HG03575 (cell line): ENCODE results near the gene DLST.
"Not testable (repeated sequence)": the region's sequence is repeated elsewhere in the genome, so short reads cannot be mapped to it uniquely, and the experiment has no call there.

ENCODE experiments used
- ATAC-seq: cut with Tn5 transposase; IDR thresholded peaks from one replicate; pipeline ENCODE4 v1.9.1; 2021; ENCODE audit not compliant: unreplicated experiment, insufficient number of reproducible peaks, low FRiP score; ENCODE audit errors: extremely low read depth

Gene DLST

DNA sequence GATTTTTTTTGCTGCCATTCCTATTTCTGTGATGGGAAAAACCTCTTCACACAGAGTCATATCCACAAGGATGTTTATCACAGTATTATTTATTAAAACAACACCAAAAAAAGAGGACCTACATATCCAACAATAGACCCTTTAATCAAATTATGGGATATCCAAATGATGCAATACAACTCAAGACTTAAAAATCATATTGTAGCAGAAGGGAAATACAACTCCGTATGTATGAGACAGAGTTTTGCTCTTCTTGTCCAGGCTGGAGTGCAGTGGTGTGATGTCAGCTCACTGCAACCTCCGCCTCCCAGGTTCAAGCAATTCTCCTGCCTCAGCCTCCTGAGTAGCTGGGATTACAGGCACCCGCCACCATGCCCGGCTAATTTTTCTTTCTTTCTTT, 51.2 kb downstream of the DLST start:
- ATAC-seq: not testable (repeated sequence)

DNA sequence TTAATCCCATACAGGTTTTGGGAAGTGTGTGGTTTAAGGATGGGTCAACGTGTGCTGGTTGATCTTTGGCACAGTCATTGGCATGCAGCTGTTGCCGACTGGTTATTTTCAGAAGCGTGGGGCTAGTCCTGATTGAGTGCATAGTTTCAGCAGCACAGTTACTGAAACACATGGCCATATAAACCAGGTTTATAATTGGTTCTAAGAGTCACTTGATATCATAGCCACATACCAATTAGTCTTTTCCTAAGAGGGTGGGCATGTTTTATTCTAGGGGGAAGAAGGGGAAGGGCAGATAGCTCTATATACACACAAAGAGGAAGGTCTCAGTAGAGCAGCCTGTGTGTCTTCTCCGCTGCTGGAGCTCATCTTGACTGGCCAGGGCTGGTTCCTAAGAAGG, 52.3 kb downstream of the DLST start:
- ATAC-seq: no peak

DNA sequence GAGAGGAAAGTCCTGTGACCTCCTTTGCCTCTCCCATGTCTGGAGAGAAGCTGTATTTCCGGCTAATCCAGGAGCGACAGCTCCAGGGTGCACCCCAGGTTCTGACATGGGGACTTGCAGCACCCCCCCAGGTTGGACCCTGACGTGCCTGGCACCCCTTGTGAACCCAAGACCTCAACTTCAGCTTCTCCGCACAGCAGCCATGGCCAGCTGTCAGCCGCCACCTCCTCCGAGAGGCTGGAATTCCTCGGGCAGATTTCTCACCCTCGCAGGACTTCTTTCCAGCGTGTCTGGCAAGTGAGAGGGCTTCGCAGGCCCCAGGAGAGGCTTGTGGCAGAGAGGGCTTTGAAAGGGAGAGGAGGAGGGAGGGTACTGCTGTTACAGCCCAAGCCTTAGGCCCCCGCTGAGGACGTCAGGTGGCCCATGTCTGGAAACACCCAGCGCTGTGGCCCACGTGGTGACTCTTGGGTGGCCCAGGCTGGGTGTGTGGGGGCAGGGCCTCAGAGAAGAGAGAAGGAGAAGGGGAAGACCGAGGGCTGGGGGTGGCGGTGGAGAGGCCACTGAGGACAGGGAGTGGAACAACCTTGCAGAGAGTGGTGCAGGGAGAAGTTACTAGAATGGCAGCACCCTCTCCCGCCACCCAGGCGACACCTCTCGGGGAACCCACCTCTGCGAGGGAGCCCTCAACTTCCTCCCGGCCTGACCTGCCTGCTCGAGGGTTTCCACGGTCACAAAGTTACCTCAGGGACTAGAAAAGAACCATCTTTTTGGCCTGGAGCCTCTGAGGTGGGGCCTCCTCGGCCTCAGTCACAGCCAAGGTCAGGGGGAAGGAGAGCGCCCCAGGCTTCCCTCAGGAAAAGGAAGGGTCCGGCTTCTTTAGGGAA, 53.0 kb downstream of the DLST start:
- no peak for ATAC-seq

DNA sequence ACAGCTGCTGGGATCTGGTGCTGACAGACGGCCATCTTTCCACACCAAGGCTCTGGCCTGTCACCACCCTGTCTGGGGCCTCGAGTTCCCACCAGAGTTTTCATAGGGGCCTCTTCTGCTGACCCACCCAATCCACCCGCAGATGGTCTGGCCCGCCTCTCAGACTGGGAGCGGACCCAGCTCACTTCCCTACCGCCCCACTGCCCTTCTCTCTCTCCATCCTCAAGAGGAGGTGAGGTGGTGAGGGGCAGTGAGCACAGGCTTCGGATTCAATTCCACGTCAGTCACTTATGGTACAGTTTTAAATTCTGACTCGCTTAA, 53.6 kb downstream of the DLST start:
- no peak for ATAC-seq

DNA sequence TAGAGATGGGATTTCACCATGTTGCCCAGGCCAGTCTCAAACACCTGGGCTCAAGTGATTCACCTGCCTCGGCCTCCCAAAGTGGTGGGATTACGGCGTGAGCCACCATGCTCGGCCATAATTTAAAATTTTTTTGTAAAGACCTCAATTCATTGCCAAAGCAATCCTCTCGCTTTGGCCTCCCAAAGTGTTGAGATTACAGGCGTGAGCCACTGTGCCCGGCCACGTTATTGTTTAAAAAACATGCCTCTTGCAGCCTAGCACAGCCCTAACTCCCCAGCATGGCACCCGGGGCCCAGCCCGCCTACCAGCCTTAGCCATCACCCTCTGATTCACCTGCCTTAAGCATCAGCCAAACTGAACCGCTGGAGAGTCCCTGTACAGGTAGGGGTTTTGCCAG, 54.4 kb downstream of the DLST start:
- no peak for ATAC-seq

DNA sequence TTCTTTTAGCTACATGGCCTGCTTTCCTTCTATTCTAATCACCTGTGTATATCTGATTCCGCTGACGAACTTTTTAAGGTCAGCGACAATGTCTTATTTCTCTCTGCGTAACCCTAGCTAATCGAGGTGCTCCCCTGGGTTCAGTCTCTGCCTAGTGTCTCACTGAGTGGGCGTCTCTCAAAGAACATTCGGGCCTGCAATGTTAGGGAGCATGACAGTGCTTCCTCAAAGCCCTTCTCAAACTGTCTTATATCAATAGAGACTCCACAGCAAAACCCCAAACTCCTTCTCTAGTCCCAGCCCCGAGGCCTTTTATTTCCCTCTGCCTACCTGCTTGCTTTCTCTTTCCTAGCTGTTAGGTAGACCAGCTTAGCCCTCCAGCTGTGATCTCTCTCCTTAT, 55.0 kb downstream of the DLST start:
- no peak for ATAC-seq

DNA sequence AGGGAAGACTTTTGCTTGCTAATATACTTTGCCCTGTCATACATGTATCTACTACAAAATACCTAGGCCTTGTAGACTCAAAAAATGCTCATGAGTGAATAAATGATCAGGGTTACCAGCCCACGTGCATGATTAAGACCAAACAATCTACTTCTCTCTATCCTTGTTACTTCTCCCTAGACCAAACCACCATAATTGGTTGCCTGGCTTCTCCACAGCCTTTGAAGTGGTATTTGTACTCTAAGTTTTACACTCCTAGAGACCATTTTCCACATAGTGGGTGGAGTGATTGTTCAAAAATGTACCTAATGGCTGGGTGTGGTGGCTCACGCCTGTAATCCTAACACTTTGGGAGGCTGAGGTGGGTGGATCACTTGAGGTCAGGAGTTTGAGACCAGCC, 55.5 kb downstream of the DLST start:
- ATAC-seq: no peak

DNA sequence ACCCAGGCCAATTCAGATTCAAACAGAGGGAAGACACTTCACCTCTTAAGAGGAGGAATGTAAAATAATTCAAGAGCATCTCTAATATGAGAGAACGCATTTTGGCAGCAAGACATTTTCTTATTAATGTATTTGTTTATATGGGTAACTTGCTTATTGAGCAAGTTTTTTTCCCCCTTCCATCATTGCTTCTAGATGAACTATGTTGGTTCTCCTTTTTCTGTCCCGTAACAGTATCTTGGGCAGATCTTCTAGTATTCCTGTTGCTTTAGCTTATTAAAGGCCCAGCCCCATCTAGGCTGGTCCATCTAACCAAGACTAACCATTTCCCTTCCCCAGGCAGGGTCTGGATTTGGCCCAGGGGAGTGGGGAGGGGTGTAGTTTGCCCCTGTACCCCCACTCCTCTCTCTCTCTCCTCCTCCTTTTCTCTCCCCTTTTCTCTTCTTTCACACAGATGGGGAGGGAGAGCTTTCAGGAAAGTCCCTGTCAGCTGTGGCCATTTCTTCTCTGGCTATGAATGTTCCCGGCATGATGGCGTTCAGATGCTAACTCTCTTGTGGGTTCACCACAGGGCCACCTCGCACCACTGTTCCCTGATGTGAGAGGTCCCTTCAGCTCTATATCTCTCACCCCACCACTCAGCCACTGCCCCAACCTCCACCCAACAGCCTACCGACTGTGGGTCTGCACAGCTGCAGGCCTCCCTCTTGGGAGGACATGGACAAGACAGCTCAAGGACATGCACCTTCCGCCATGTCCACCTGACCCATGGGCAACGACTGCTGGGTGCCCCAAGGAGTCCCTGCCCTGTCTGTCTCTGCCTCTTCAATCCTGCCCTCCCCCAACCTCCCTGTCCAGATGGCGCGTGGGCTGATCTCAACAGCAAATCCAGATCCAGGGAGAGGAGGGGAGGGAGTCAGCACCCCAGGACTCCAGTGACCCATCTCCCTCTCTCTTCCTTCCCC, 57.1 kb downstream of the DLST start:
- ATAC-seq: no peak

DNA sequence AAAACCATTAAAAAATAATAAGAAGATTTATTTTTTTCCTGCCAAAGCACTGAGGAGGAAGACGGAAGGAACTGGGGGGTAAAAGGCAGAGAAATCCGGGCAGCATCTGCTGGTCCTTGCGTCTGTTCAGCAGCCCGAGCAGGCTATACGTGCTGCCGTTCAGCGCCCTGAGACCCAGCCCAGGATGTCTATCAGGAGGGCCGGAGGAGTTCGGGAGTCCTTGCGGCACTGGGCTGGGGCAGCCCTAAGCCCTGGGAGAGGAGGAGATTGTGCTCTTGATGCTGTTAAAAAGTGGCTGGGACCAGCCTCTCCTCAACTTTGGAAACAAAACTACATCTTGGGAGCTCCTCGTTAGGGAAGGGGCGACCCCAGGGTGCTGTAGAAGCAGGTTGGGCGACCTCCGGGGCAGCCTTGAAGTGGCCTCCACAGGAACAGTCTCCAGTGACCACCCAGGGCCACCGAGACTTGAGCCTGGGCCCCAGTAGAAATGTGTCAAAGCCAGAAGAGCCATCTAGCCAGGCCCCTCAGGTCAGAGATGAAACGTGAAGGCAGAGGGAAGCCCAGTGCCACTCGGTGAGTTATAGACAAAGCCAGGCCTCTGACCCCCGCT, 59.3 kb downstream of the DLST start:
- no peak for ATAC-seq

DNA sequence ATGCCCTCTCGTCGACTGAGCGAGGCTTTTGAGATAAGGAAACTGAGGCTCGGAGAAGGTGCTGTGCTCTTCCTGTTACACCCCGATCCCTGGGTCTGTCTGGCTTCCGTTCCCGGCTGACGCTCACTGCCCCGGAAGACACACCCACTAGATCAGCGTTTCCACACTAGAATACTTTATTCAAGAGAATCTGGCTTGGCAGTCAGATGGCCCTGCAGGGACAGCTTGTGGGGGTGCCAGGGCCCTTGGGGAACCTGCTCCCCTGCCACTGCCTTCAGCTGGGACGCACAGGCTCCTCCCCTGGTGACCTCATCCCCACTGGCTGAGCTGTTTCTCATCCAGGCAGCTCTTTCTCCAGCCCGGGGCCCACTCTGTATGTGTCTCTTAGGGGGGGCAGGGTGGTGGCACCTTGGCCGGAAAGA, 60.0 kb downstream of the DLST start:
- ATAC-seq: no peak

DNA sequence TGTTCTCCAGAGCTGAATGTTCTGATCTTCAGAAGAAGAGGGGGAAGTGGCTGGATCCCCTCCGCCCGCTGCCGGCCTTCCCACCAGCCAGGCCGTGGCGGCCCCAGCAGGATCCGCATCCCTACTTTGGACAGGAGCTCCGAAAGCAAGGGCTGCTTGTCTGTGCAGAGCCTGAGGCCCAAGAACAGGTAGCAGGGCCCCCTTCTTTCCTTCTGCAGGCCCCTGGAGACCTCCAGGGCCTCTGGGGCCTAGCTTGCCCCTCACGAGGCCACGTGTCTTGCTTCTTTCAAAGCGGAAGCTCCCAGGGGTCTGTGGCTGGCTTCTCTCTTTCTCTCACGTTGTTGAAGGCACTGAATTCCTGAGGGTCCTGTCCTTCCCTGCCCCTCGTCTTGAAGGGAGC, 60.5 kb downstream of the DLST start:
- ATAC-seq: no peak

DNA sequence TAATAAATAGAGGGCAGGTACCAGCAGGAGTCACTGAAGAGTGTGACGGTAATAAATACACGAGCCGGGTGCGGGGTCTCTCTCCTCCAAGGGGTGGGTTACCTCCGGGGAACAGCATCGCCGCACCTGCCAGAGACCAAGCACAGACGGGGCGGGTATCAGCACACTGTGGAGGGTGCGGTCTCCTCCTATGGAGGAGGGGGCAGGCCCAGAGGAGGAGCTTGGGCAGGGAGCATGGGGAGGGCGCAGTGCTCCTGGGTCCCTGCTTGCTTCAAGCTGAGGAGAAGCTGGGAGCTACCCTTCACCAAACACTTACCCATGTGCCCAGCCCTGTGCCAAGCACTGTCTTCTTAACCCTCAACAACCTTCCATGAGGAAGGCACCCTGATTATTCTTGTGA, 60.9 kb downstream of the DLST start:
- no peak for ATAC-seq

DNA sequence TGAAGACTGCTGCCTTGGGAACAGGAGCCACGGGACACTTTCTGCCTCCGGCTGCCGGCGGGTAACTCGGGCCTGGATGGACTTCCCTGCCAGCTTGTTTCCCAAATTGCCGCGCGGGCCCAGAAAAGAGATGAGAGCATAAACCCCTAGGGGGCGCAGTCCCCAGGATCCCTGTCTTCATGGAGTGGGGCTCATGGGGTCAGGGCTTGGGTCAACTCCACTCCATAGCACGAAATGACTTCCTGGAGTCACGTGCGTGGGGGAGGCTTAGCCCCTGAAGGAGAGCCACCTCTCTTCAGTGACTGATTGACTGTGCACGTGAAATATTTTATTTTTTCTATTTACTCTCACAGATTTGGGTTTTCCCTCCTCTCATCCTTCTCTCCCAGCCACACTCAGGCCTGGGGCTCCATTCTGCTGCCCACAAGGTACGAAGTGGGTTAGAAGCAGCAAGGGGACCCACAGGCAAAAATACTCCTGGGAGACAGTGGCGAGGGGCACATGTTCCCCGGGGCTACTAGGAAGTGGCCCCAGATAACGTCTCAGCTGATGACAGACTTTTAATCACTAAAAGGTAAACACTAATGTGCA, 63.6 kb downstream of the DLST start:
- no peak for ATAC-seq

DNA sequence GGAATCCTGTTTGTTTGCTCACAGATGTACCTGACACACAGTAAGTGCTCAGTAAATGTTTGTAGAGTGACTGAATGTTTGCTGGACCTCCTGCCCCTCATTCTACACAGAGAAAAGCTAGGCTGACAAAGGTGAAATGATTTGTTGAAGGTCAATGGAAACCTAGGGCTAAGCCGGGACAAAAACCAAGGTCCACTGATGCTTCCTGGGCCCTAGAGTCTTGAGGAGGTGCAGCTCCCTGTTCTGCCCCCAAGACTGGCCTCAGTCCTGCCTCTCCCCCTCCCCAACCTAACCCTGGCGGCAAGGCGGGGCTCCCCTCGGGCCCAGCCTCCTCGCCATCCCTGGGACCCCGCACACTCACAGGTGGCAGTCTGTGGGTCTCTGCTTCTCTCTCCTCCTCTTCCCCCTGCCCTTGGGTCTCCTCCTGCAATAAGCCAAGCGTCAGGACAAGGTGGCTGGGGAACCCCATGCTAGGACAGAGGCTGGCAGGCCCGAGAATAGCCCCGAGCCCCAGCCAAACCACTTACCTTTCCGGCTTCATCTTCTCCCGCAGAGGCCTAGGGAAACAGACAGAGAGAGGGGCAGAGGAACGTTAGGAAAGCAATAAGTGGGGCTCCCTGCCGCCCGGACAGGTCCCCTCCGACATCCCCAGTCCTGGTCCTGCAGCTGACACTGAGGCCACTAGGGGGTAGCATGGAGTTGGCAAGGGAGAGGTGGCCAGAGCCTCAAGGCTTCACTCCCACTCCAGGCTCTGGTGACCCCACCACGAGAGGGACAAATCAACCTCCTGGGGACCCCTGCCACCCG, 64.3 kb downstream of the DLST start:
- no peak for ATAC-seq

DNA sequence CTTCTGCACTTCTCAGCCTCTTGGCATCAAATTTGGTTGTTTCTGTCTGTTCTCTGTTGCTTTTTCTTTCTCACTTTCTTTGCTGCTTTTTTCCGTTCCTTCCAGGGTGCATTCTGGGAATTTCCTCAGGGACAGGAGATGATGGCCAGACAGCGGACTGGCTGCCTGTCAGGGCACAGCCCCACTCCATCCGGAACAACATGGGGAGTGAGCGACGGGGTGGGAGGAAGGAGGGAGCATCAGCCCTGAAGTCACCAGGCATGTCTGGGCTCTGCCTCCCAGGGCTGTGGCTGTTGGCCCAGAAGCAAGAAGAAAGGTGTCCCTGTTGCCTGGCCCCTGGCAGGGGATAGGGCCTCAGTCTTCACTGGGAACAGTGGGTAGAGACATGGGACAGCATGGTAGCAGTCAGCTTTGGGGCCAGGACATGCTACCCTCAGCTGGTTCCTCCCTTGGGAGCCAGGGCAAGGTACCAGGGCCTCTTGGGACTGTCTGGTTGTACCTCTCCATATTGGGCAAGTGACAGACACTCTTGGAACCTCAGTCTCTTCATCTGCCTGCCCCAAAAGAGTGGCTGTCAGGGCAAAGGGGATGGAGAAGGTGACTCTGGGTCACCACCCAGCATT, 65.1 kb downstream of the DLST start:
- ATAC-seq: no peak

DNA sequence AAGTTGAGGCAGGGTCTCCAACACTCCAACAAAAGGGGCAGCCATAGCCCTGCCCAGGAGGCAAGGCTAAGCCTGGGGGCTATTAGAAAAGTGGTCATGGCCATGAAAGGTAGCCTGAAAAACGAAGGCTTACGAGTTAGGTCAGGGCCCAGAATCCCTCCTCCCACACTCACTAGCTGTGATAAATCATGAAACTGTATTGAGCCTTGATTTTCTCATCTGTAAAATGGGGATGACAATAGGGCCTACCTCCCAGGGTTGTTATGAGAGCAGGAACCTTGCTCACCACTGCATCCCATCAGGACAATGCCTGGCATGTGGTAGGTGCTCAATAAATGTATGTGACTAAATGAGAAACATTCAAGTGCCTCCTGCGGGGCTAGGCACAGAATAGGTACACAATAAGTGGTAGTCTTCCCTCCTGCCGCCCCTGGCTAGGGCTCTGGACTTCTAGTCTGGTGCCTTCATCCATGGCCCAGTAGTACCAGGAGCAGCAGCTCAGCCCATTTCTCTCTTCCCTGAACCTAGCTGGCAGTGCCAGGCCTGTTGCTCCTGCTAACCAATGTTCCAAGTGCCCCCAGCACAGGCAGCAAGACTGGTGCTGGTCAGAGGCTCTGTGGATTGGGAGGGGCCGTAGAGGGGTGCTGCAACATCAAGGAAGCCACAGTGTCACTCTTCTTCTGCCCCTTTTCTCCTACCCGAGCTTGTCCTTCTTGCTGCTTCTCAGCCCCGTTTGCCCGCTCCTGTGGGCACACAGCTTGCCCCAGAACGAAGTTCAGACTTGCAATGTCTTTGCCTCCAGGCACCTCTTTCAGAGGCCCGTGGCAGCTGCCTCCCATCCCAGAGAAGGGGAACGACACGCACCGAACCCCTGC, 65.9 kb downstream of the DLST start:
- ATAC-seq: no peak
